Measurements from ENCODE around the gene CYP27C1. TPM values are rescaled to one million over a fixed set of nuclear protein-coding genes. Genes with fewer than 3 reads are reported as not detected.

The CYP27C1 gene
- total and polyA plus RNA-seq, 10 of the 15 experiments (the other 5 are each of a cell fraction or from before 2014, with no cell fraction given), result not detected

- no peaks in the 10 kb centered on the region for H3K36me3 ChIP-seq (ENCODE audit: control insufficient read depth in 2 of 2, insufficient read depth in 2 of 2, low read length in 1 of 2)
- no peaks in the 10 kb centered on the region for H4K20me1 ChIP-seq (ENCODE audit: control insufficient read depth, insufficient read depth)
- ChIA-PET CTCF (no interaction called here), POLR2A (no interaction called here), RAD21 (ENCODE audit: unreplicated experiment) (no interaction called here), SMC1A (ENCODE audit: uncharacterized antibody, unreplicated experiment) (no interaction called here)
- ATAC-seq (no peak), DNase-seq (ENCODE audit: low read depth, low spot score) (no peak), FAIRE-seq (no peak)
- BruUV-seq (replicated peaks), result no TSS peak
- whole genome bisulfite sequencing (ENCODE audit: insufficient coverage, insufficient replicate concordance, low lambda C conversion rate, missing lambda C conversion rate), result 33% methylated on average over 8 of the region's 8 CpGs
- in situ Hi-C loops (cut with MboI) (no loop called here), intact Hi-C loops (cut with micrococcal nuclease; ENCODE audit: unreplicated experiment) (no loop called here)
- no peak overlapping the region for H3K4me2 ChIP-seq (ENCODE audit: control insufficient read depth, insufficient read depth)
- H3K79me2 ChIP-seq (ENCODE audit: control insufficient read depth, insufficient read depth, low read length), result no peaks in the 10 kb centered on the region
- no peak overlapping the region for H3K9ac ChIP-seq (ENCODE audit: control insufficient read depth, insufficient read depth, low read length)
- no peak overlapping the region for H2AFZ ChIP-seq (ENCODE audit: control insufficient read depth, low read depth, low read length)
- TF ChIP-seq IKZF2 (IDR thresholded peaks at IDR 0.05) (no peak), E2F4 (IDR thresholded peaks at IDR 0.05; ENCODE audit: low read depth, low read length) (no peak), NFXL1 (IDR thresholded peaks at IDR 0.05; ENCODE audit: borderline replicate concordance) (no peak), PBX3 (IDR thresholded peaks at IDR 0.05; ENCODE audit: insufficient replicate concordance, low read depth, low read length) (no peak), HSF1 (IDR thresholded peaks at IDR 0.05; ENCODE audit: low read depth, low read length) (no peak), CUX1 (IDR thresholded peaks at IDR 0.05; ENCODE audit: insufficient replicate concordance, low read depth, low read length) (no peak), SUZ12 (IDR thresholded peaks at IDR 0.05; ENCODE audit: unreplicated experiment) (no peak)
- no peaks in the 10 kb centered on the region for H3K9me3 ChIP-seq (replicated peaks; ENCODE audit: control insufficient read depth, insufficient read depth, low read length)
- H3K27me3 ChIP-seq (replicated peaks in 1 of 2; ENCODE audit: control insufficient read depth in 2 of 2, insufficient read depth in 2 of 2, low read length in 1 of 2), result peaks cover 0 to 4% of the 10 kb centered on the region in 2 experiments; a peak in 2 of 4 replicates
- no peak overlapping the region for H3K4me3 ChIP-seq
- H3K27ac ChIP-seq (ENCODE audit: control insufficient read depth, insufficient read depth), result no peak overlapping the region
- no peaks in the 10 kb centered on the region for H3K4me1 ChIP-seq (ENCODE audit: control insufficient read depth, insufficient read depth, low read length)
Observed at GRCh38 chr2:127188797-127189196, 31.3 kb downstream of the CYP27C1 start.
